Astrocyte of the spinal cord (primary cell): Measurements from ENCODE around the gene TMEM240.
"Not testable (repeated sequence)": the region's sequence is repeated elsewhere in the genome, so short reads cannot be mapped to it uniquely, and the experiment has no call there.

Experiments
- DNase-seq: peaks from one replicate; pipeline ENCODE4 v3.0.0; 2011; ENCODE audit warnings: low read depth, low spot score
- H3K4me3 ChIP-seq: 2 replicates; pipeline ENCODE4 v1.5.1; 2011; ENCODE audit warnings: low read depth, mild to moderate bottlenecking, low read length, moderate library complexity
- in situ Hi-C: cut with HindIII; loops from 2 replicates; pipeline ENCODE4 v1.10.0; 2017; ENCODE audit warnings: low sequenced_read_pairs
- TF ChIP-seq, protein P1 (sequence below): IDR thresholded peaks from 2 replicates; pipeline ENCODE4 v1.5.1; 2012; ENCODE audit warnings: low read depth, mild to moderate bottlenecking, low read length, inconsistent platforms

The TMEM240 gene

DNA sequence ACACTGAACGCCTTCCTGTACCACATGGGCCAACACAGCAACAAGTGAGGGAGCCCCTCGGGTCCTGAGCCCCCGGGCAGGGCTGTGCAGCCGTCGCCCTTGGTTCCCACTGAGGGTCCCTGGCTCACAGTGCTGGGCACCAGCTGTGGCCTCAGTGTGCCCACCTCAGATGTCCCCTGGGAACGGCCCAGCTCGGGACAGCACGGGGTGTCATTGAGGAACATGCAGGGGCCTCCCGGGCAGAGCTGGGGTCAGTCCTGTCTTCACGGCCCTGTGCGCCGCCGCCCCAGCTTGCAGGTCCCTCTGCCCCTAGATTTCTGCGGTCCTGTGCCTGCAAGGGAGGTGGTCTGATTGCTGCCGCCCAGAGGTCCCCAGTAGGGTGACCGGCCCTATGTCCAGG, 51.2 kb downstream of the TMEM240 start:
- in situ Hi-C loops = no loop called here
- TF ChIP-seq, protein P1, sequence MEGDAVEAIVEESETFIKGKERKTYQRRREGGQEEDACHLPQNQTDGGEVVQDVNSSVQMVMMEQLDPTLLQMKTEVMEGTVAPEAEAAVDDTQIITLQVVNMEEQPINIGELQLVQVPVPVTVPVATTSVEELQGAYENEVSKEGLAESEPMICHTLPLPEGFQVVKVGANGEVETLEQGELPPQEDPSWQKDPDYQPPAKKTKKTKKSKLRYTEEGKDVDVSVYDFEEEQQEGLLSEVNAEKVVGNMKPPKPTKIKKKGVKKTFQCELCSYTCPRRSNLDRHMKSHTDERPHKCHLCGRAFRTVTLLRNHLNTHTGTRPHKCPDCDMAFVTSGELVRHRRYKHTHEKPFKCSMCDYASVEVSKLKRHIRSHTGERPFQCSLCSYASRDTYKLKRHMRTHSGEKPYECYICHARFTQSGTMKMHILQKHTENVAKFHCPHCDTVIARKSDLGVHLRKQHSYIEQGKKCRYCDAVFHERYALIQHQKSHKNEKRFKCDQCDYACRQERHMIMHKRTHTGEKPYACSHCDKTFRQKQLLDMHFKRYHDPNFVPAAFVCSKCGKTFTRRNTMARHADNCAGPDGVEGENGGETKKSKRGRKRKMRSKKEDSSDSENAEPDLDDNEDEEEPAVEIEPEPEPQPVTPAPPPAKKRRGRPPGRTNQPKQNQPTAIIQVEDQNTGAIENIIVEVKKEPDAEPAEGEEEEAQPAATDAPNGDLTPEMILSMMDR = no peak
- no peak overlapping the region for H3K4me3 ChIP-seq
- DNase-seq = no peak

DNA sequence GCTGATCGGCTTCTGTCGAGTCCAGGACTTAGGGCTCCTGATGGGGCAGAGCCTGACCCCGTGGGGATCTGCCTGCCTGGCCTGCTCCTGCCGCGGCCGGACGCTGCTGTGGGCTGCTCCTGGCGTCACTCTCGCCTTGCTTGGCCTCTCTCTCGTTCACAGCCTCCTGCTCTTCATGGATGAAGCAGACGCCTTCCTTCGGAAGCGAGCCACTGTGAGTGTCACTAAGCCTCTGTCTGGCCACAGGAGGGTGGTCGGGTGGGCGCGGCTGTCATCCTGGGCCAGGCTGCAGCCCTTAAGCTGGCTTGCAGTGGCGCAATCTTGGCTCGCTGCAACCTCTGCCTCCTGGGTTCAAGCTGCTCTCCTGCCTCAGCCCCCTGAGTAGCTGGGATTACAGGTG, 52.7 kb downstream of the TMEM240 start:
- TF ChIP-seq, protein P1 = no peak
- no peak overlapping the region for H3K4me3 ChIP-seq
- DNase-seq = no peak
- in situ Hi-C loops = no loop called here

DNA sequence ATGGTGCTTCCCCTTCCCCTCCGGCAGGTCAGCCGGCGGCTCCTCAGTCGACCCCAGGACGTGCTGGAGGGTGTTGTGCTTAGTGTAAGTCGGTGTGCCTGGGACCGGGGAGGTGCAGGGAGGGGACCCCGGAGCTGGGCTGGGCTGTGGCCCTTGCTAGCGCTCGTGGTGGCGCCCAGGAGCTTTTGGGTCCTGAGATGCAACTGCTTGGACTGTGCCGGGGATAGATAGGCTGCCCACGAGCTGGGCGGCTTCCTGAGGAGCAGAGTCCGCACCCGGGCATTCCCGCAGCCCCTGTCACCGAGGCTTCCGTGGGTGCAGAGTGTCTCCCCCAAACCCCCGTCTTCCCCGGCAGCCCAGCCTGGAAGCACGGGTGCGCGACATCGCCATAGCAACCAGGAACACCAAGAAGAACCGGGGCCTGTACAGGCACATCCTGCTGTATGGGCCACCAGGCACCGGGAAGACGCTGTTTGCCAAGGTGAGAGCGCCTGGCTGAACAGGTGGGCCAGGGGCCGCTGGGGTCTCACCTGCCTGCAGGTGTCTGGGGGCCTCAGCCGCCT, 54.6 kb downstream of the TMEM240 start:
- H3K4me3 ChIP-seq, DNase-seq, in situ Hi-C loops: not testable (repeated sequence)

DNA sequence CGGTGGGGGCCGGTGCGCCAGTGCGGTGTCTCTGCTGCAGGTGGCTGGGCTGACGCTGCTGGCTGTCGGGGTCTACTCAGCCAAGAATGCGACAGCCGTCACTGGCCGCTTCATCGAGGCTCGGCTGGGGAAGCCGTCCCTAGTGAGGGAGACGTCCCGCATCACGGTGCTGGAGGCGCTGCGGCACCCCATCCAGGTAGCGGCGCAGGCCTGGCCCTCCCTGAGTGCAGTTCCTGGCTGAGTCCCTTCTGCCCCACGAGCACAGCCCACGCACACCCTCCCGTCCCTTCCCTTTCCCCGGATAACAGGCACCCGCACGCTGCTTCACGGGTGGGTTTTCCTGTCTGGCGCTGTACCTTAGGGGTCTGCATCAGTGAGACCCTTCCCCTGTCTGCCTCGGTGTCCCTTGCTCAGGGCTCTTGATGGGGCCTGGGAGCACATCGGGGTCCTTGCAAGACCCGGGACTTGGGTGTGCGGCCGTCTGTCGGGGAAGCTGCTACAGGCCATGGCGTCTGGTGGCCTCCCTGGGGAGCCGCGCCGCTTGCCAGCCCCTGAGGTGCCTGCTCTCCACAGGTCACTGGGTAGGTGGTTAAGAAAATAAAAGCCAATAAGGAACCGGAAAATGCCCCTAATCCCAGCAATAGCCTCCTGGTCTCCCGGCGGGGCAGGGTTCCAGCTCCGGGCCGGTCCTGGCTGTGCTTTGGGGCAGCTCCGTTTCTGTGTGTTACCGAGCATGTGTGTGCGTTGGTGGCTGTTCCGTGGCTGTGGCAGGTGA, 55.3 kb downstream of the TMEM240 start:
- H3K4me3 ChIP-seq, in situ Hi-C loops, DNase-seq: not testable (repeated sequence)
